AG09319 (cell line): ENCODE measurements around the gene PTPRM.

ENCODE experiments used
- DNase-seq: peaks from one replicate; pipeline ENCODE4 v3.0.0-alpha.2; 2010; ENCODE audit warnings: low read depth; ENCODE audit errors: extremely low read depth
- CTCF ChIP-seq: IDR thresholded peaks from 2 replicates; pipeline ENCODE4 v1.5.1; 2011; ENCODE audit warnings: low read depth, mild to moderate bottlenecking, inconsistent platforms, low read length, moderate library complexity

PTPRM gene

GRCh38 chr18:7950380-7951136 is 383.4 kb downstream of the PTPRM start:
- no peak for TF ChIP-seq CTCF
- DNase-seq: no peak

GRCh38 chr18:7953095-7953958 is 386.2 kb downstream of the PTPRM start:
- no peak for DNase-seq
- TF ChIP-seq CTCF: no peak

- no peak for DNase-seq
- no peak for TF ChIP-seq CTCF
These were observed 387.1 kb downstream of the PTPRM start for GRCh38 chr18:7954238-7954637.

- no peak for TF ChIP-seq CTCF
- no peak for DNase-seq
These were observed 388.1 kb downstream of the PTPRM start for GRCh38 chr18:7955175-7955574.

- DNase-seq: no peak
- TF ChIP-seq CTCF: no peak
These were observed 390.2 kb downstream of the PTPRM start for GRCh38 chr18:7957297-7957696.

- DNase-seq: no peak
- TF ChIP-seq CTCF: no peak
These were observed 391.2 kb downstream of the PTPRM start for GRCh38 chr18:7958081-7958896.
